Karpas-422 (cell line): ENCODE data around the gene TUBB. TPM values are rescaled to one million over a fixed set of nuclear protein-coding genes. Genes with fewer than 3 reads are reported as not detected.

Source experiments
- DNase-seq: peaks from one replicate; pipeline ENCODE4 v3.0.0-alpha.2; 2015
- H2AFZ ChIP-seq: fragments of 200-600 bp; sonication (generic); 2 replicates; pipeline ENCODE4 v1.6.1; 2014; ENCODE audit warnings: antibody characterized with exemption, low read length, mixed read lengths
- H3K27ac ChIP-seq: fragments of 200-600 bp; sonication (generic); 2 replicates; pipeline ENCODE4 v1.5.1; 2014; ENCODE audit warnings: mild to moderate bottlenecking, low read length, moderate library complexity
- H3K27me3 ChIP-seq: fragments of 200-600 bp; sonication (generic); 2 replicates; pipeline ENCODE4 v1.6.1; 2014; ENCODE audit warnings: low read length, mixed read lengths
- H3K36me3 ChIP-seq: fragments of 200-600 bp; sonication (generic); 2 replicates; pipeline ENCODE4 v1.6.1; 2014; ENCODE audit warnings: low read length, mixed read lengths; ENCODE audit not compliant: insufficient read depth
- H3K4me1 ChIP-seq: fragments of 200-600 bp; sonication (generic); 2 replicates; pipeline ENCODE4 v1.6.1; 2014; ENCODE audit warnings: mild to moderate bottlenecking, low read length, mixed read lengths
- H3K4me2 ChIP-seq: fragments of 200-600 bp; sonication (generic); 2 replicates; pipeline ENCODE4 v1.6.1; 2014; ENCODE audit warnings: low read length, low read depth, mild to moderate bottlenecking; ENCODE audit not compliant: poor library complexity, severe bottlenecking
- H3K4me3 ChIP-seq: fragments of 200-600 bp; sonication (generic); 2 replicates; pipeline ENCODE4 v1.5.1; 2014; ENCODE audit warnings: mild to moderate bottlenecking, antibody characterized with exemption, low read length, mixed read lengths
- H3K79me2 ChIP-seq: fragments of 200-600 bp; sonication (generic); 2 replicates; pipeline ENCODE4 v1.6.1; 2014; ENCODE audit warnings: mild to moderate bottlenecking, low read length, mixed read lengths
- H3K9ac ChIP-seq: fragments of 200-600 bp; sonication (generic); 2 replicates; pipeline ENCODE4 v1.6.0; 2014; ENCODE audit warnings: low read length
- H3K9me2 ChIP-seq: fragments of 200-600 bp; sonication (generic), shearing (Covaris generic); replicated peaks from 2 replicates; pipeline ENCODE4 v1.6.0; 2014; ENCODE audit warnings: mild to moderate bottlenecking, low read length, moderate library complexity; ENCODE audit not compliant: insufficient read depth
- H3K9me3 ChIP-seq: fragments of 300-700, 200-600 bp; sonication (generic); 2 replicates; pipeline ENCODE4 v1.6.1; 2014; ENCODE audit warnings: low read length, mixed read lengths
- H4K20me1 ChIP-seq: fragments of 200-600 bp; sonication (generic); 2 replicates; pipeline ENCODE4 v1.6.1; 2014; ENCODE audit warnings: mild to moderate bottlenecking, antibody characterized with exemption, low read length, low read depth; ENCODE audit not compliant: insufficient read depth
- total RNA-seq: library from RNA; depleted of rRNA; stranded (reverse); fragments of >200 nt; shearing (Covaris generic); gene quantifications from 2 replicates; pipeline ENCODE4 v1.2.3, GENCODE V29; 2014; ENCODE audit warnings: low replicate concordance

The TUBB gene
- total RNA-seq, 1 experiment from 2014 or later = 427 TPM

- H3K9me2 ChIP-seq = no peaks in the 10 kb centered on the region
- peak; percentile 92 for DNase-seq
- H3K27ac ChIP-seq = peak within 1 kb of the TSS; percentile 98
- H3K36me3 ChIP-seq = no peaks in the 10 kb centered on the region
- H3K4me3 ChIP-seq = peak within 1 kb of the TSS; percentile 80
- H3K4me2 ChIP-seq = peak within 1 kb of the TSS; percentile 97
- H3K9me3 ChIP-seq = no peaks in the 10 kb centered on the region
- peak within 1 kb of the TSS; percentile 96 for H3K9ac ChIP-seq
- no peaks in the 10 kb centered on the region for H3K27me3 ChIP-seq
- H4K20me1 ChIP-seq = no peaks in the 10 kb centered on the region
- H3K79me2 ChIP-seq = peaks cover 18% of the 10 kb centered on the region
- H3K4me1 ChIP-seq = peaks cover 44% of the 10 kb centered on the region
- H2AFZ ChIP-seq = peak within 1 kb of the TSS; percentile 57; the same call in 1 of the 2 replicates
Measured at GRCh38 chr6:30690403-30691207, 29.5 kb upstream of the TUBB start, which contains the start of gene NRM. TSS of gene NRM (minus strand) at chr6:30690984. CDS start at chr6:30690974, 10 bp downstream.

DNA sequence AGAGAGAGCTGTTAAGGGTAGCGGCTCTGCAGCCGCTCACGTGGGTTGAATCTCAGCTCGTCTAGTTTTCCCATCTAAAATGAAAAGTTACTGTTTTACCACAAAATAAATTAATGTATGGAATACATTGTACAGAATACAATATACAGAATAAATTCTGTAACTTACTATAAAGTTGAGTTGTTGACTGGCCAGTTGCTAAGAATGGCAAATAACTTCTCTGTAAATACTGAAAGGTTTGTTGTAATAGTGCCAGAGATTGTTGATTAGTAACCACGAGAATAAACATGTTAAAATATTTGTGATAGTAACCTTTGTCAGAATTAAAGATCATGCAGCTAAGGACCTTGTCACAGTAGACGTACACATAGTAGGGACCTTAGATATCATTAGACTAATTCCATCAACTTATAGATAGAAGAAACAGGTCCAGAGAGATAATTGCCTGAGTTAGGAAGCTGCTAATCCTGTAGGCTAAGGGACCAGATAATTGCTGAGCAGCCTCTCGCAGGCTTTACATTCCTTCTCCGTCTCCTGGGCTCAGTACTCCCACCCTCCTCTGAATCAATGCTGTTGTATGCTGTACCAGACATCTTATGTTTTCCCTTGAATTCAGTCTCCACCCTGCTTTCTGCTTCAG, 28.8 kb upstream of the TUBB start:
- Histone ChIP-seq H3K9me2 (no peaks in the 10 kb centered on the region), H3K9ac (peak overlapping the region; percentile 96), H2AFZ (peak overlapping the region; percentile 57; the same call in 1 of the 2 replicates), H4K20me1 (no peaks in the 10 kb centered on the region), H3K27ac (no peak overlapping the region), H3K27me3 (no peaks in the 10 kb centered on the region), H3K9me3 (no peaks in the 10 kb centered on the region), H3K4me3 (peak overlapping the region; percentile 80), H3K79me2 (peaks cover 11% of the 10 kb centered on the region), H3K4me2 (peak overlapping the region; percentile 97), H3K4me1 (peaks cover 38% of the 10 kb centered on the region), H3K36me3 (no peaks in the 10 kb centered on the region)
- DNase-seq = no peak

DNA sequence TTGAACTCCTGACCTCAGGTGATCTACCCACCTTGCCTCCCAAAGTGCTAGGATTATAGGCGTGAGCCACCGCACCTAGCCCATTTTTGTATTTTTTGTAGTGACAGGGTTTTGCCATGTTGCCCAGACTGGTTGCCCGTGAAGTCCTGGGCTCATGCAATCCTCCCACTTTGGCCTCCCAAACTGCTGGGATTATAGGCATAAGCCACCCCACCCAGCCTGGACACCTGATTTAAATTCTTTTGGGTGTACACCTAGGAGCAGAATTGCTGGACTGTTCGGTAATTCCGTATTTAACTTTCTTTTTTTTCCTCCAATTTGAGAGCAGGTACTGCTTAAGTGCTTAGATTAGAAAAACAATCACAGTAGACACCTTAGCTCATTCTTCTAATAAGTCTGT, 23.7 kb upstream of the TUBB start:
- Histone ChIP-seq H3K4me2 (no peak overlapping the region), H3K36me3 (no peaks in the 10 kb centered on the region), H3K27ac (no peak overlapping the region), H3K79me2 (no peaks in the 10 kb centered on the region), H4K20me1 (no peaks in the 10 kb centered on the region), H2AFZ (no peak overlapping the region), H3K9me3 (no peaks in the 10 kb centered on the region), H3K4me1 (peaks cover 1% of the 10 kb centered on the region), H3K27me3 (no peaks in the 10 kb centered on the region), H3K9me2 (no peaks in the 10 kb centered on the region), H3K4me3 (no peak overlapping the region), H3K9ac (no peak overlapping the region)
- no peak for DNase-seq

- no peak for DNase-seq
- Histone ChIP-seq H2AFZ (no peak overlapping the region), H3K27ac (no peak overlapping the region), H3K9ac (no peak overlapping the region), H3K4me3 (no peak overlapping the region), H3K79me2 (no peaks in the 10 kb centered on the region), H3K9me2 (no peaks in the 10 kb centered on the region), H3K4me1 (no peaks in the 10 kb centered on the region), H3K4me2 (no peak overlapping the region), H3K27me3 (no peaks in the 10 kb centered on the region), H3K9me3 (no peaks in the 10 kb centered on the region), H3K36me3 (no peaks in the 10 kb centered on the region), H4K20me1 (no peaks in the 10 kb centered on the region)
Measured at GRCh38 chr6:30700340-30700739, 19.8 kb upstream of the TUBB start.

DNA sequence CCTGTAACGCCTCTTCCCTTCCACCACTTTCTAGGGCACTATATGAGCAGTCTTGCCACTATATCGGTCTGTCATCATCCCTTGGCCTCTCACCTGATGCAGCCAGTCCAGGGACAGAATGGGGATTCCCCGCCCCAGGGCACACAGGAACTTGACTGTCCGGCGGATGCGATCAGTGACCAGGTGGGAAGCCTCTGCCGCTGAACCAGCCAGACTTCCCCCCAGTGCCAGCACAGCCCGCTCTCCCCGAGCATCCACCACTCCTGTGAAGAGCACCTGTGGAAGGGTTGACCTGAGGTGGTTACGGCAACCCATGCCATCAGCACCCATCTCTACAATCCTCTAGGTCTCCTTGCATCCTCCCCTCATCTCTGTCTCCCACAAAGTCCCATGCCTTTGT, 17.1 kb upstream of the TUBB start:
- no peak overlapping the region for H3K9ac ChIP-seq
- no peak overlapping the region for H3K4me3 ChIP-seq
- H3K36me3 ChIP-seq = no peaks in the 10 kb centered on the region
- no peak overlapping the region for H2AFZ ChIP-seq
- no peaks in the 10 kb centered on the region for H3K4me1 ChIP-seq
- no peak overlapping the region for H3K4me2 ChIP-seq
- H3K27me3 ChIP-seq = no peaks in the 10 kb centered on the region
- H3K79me2 ChIP-seq = no peaks in the 10 kb centered on the region
- no peaks in the 10 kb centered on the region for H3K9me2 ChIP-seq
- no peak for DNase-seq
- H3K9me3 ChIP-seq = no peaks in the 10 kb centered on the region
- H4K20me1 ChIP-seq = no peaks in the 10 kb centered on the region
- no peak overlapping the region for H3K27ac ChIP-seq

GRCh38 chr6:30703821-30704220, 16.3 kb upstream of the TUBB start:
- Histone ChIP-seq H3K9me3 (no peaks in the 10 kb centered on the region), H2AFZ (no peak overlapping the region), H4K20me1 (no peaks in the 10 kb centered on the region), H3K9ac (no peak overlapping the region), H3K9me2 (no peaks in the 10 kb centered on the region), H3K79me2 (no peaks in the 10 kb centered on the region), H3K27ac (no peak overlapping the region), H3K4me3 (no peak overlapping the region), H3K4me2 (no peak overlapping the region), H3K27me3 (no peaks in the 10 kb centered on the region), H3K36me3 (no peaks in the 10 kb centered on the region), H3K4me1 (no peaks in the 10 kb centered on the region)
- DNase-seq = no peak

GRCh38 chr6:30705620-30706019, 14.5 kb upstream of the TUBB start:
- Histone ChIP-seq H3K27me3 (no peaks in the 10 kb centered on the region), H3K9me2 (no peaks in the 10 kb centered on the region), H3K79me2 (no peaks in the 10 kb centered on the region), H3K9ac (no peak overlapping the region), H3K4me1 (no peaks in the 10 kb centered on the region), H3K9me3 (no peaks in the 10 kb centered on the region), H3K4me2 (no peak overlapping the region), H2AFZ (no peak overlapping the region), H3K4me3 (no peak overlapping the region), H3K27ac (no peak overlapping the region), H4K20me1 (no peaks in the 10 kb centered on the region), H3K36me3 (no peaks in the 10 kb centered on the region; the same call in 1 of the 2 replicates)
- no peak for DNase-seq

DNA sequence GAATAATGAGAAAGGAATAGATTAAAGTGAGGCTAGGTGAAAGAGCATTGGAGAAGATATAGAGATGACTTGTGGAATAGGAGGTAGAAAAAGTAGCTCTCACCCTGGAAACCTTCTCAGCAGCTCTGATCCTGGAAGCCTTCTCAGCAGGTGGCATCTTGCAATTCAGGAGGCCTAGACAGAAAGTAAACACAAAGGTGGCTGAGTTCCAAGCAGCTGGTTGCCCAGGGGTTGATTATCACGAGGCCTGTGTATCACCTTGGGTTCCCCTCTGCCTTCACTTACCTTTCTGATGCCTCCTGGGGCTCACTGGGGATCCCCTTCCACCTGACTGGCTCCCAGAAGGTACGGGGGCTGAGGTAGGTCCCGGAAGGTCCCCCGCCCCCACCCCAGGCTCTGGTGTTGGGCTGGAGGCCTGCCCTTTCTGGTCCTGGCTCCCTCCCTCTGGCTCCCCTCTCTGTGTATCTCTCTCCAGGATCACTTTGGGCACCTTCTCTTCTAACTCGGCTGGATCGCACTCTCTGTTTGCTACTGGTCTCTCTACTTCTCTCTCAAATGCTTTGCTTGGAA, 12.8 kb upstream of the TUBB start:
- Histone ChIP-seq H3K4me1 (no peaks in the 10 kb centered on the region), H3K9me2 (no peaks in the 10 kb centered on the region), H3K79me2 (no peaks in the 10 kb centered on the region), H3K27ac (no peak overlapping the region), H2AFZ (no peak overlapping the region), H4K20me1 (no peaks in the 10 kb centered on the region), H3K9me3 (no peaks in the 10 kb centered on the region), H3K9ac (no peak overlapping the region), H3K36me3 (peaks cover 5% of the 10 kb centered on the region), H3K4me2 (no peak overlapping the region), H3K27me3 (no peaks in the 10 kb centered on the region), H3K4me3 (no peak overlapping the region)
- DNase-seq = peak; percentile 28
